Loucy (cell line): ENCODE data around the gene TPD52L1.

Experiments
- CTCF ChIP-seq: fragments of 200-600 bp; sonication (generic); conservative IDR thresholded peaks from 2 replicates; pipeline ENCODE4 v1.5.1; 2014; ENCODE audit warnings: mild to moderate bottlenecking, antibody characterized with exemption, low read length
- EZH2phosphoT487 ChIP-seq: fragments of 200-600 bp; IDR thresholded peaks from 2 replicates; pipeline ENCODE4 v1.6.1; 2018; ENCODE audit warnings: antibody characterized with exemption, mild to moderate bottlenecking, moderate library complexity, borderline replicate concordance

GRCh38 chr6:125237764-125238163, 84.2 kb downstream of the TPD52L1 start:
- TF ChIP-seq CTCF (no peak), EZH2phosphoT487 (no peak)
